ENCODE data around the gene DAPK2.

Gene DAPK2

DNA sequence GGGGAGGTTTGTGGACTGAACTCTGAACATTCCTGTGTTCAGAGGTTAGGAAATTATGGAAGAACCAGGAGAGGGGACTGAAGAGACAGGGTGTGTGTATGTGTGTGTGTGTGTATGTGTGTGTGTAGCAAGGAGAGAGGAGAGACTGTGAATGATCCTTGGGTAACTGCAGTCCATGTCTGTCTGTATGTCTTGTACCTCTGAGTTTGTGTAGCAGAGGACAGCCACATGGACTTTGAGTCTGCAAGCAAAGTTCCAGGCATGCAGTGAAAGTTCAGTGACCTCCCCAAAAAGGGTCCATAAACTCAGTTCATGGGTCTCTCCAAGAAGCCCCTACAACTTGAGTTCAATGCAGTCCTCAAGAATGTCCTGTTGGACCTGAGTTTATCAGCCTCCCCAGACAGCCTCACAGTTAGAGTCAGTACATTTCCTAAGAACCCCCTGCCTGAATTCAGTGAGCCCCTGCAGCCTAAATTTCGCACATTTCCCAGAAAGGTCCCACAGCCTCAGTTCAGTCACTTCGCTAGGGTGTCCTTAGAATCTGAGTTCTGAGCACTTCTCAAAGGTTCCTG, 184.3 kb downstream of the DAPK2 start:
- no peak for DNase-seq (ENCODE audit: low read depth)

DNA sequence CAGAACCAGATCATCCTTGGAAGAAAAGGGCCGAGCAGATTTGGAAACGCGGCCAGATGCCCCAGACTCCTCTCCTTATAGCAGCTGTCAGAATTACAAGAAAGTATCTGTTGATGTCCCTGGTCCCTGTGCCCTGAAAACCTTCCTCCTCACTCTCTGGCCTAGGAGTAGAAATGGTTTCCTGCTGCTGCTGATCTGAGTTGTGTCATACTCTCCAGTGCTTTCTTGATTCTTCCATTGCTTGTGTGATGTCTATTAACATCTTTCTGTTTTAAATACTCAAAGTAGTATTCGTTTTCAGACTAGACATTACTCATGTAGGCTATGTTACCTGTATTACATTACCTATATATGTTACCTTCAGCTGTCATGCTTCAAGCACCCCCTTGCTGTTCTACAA, 185.7 kb downstream of the DAPK2 start:
- DNase-seq (ENCODE audit: low read depth) = no peak

GRCh38 chr15:63860155-63860554, 186.1 kb downstream of the DAPK2 start:
- peak; percentile 9 for DNase-seq (ENCODE audit: low read depth)

DNA sequence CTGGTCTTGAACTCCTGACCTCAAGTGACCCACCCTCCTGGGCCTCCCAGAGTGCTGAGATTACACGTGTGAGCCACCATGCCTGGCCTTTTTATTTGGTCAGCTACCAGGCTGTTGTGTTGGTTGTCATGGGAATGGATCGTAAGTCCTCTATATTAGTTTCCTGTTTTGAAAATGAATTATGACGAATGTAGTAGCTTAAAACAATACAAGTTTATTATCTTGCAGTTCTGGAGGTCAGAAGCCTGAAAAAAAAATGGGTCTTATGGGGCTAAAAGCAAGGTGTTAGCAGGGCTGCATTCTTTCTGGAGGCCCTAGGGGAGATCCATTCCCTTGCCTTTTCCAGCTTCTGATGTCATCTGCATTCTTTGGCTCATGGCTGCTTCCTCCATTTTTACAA, 187.4 kb downstream of the DAPK2 start:
- DNase-seq (ENCODE audit: low read depth) = no peak

DNA sequence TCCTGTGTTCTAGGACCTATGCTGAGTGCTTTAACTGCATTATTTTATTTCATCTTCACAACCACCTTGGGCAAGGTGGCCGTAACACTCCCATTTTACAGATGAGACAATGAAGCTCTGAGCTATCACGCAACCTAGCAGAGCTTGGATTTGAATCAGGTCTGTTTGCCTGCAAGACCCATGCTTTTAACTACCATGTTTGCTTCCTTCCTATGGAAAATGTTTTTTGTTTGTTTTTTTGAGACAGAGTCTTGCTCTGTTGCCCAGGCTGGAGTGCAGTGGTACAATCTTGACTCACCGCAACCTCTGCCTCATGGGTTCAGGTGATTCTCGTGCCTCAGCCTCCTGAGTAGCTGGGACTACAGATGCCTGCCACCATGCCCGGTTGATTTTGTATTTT, 187.8 kb downstream of the DAPK2 start:
- DNase-seq (ENCODE audit: low read depth) = no peak

GRCh38 chr15:63857461-63857856, 188.8 kb downstream of the DAPK2 start:
- DNase-seq (ENCODE audit: low read depth) = no peak
